Measurements from ENCODE around the gene GGA1. TPM values are rescaled to one million over a fixed set of nuclear protein-coding genes. Genes with fewer than 3 reads are reported as not detected.
A peak's percentile ranks its signal among the peaks of the same experiment; 100 is the strongest.

GGA1 gene
- total and polyA plus RNA-seq, 9 of the 15 experiments (the other 6 are each of a cell fraction or from before 2014, with no cell fraction given) = 1.5 to 69.5 (median 31.6) TPM

GRCh38 chr22:37608477-37609239 lies at the start of gene GGA1 (continued):
- TF ChIP-seq NR3C1 (CRISPR knock-in tag; IDR thresholded peaks at IDR 0.05) (no peak; the same call in 1 of the 2 replicates), ZNF121 (CRISPR knock-in tag; conservative IDR thresholded peaks at IDR 0.05) (no peak), KHSRP (IDR thresholded peaks at IDR 0.05) (no peak), CBX2 (IDR thresholded peaks at IDR 0.05; ENCODE audit: insufficient read depth, low read length, poor library complexity, severe bottlenecking) (no peak), ZFP30 (CRISPR knock-in tag; IDR thresholded peaks at IDR 0.05; ENCODE audit: borderline replicate concordance) (no peak), ZBTB11 (CRISPR knock-in tag; IDR thresholded peaks at IDR 0.05) (peak; percentile 42 to 95 (median 81); a peak in 5 of 6 replicates), NR2F6 (CRISPR knock-in tag; IDR thresholded peaks at IDR 0.05) (no peak), LCOR (CRISPR knock-in tag; IDR thresholded peaks at IDR 0.05) (peak; percentile 69), MCM7 (IDR thresholded peaks at IDR 0.05) (no peak), PURB (CRISPR knock-in tag; IDR thresholded peaks at IDR 0.05; ENCODE audit: low read depth) (no peak), SIX5 (IDR thresholded peaks at IDR 0.05; ENCODE audit: borderline replicate concordance in 1 of 2, insufficient read depth in 1 of 2, low read depth in 1 of 2, low read length in 2 of 2) (no peak), POLR2G (IDR thresholded peaks at IDR 0.05; ENCODE audit: low read depth, low read length) (peak; percentile 78), ZNF644 (tag; IDR thresholded peaks at IDR 0.05; ENCODE audit: low read depth) (no peak), ZNF253 (CRISPR knock-in tag; conservative IDR thresholded peaks at IDR 0.05) (no peak), MEF2D (tag; conservative IDR thresholded peaks at IDR 0.05; ENCODE audit: low read depth) (no peak), TAF15 (IDR thresholded peaks at IDR 0.05; ENCODE audit: low read depth, low read length) (no peak), ILK (tag; IDR thresholded peaks at IDR 0.05; ENCODE audit: borderline replicate concordance, low read depth) (no peak)
- TF ChIP-seq, protein P1, sequence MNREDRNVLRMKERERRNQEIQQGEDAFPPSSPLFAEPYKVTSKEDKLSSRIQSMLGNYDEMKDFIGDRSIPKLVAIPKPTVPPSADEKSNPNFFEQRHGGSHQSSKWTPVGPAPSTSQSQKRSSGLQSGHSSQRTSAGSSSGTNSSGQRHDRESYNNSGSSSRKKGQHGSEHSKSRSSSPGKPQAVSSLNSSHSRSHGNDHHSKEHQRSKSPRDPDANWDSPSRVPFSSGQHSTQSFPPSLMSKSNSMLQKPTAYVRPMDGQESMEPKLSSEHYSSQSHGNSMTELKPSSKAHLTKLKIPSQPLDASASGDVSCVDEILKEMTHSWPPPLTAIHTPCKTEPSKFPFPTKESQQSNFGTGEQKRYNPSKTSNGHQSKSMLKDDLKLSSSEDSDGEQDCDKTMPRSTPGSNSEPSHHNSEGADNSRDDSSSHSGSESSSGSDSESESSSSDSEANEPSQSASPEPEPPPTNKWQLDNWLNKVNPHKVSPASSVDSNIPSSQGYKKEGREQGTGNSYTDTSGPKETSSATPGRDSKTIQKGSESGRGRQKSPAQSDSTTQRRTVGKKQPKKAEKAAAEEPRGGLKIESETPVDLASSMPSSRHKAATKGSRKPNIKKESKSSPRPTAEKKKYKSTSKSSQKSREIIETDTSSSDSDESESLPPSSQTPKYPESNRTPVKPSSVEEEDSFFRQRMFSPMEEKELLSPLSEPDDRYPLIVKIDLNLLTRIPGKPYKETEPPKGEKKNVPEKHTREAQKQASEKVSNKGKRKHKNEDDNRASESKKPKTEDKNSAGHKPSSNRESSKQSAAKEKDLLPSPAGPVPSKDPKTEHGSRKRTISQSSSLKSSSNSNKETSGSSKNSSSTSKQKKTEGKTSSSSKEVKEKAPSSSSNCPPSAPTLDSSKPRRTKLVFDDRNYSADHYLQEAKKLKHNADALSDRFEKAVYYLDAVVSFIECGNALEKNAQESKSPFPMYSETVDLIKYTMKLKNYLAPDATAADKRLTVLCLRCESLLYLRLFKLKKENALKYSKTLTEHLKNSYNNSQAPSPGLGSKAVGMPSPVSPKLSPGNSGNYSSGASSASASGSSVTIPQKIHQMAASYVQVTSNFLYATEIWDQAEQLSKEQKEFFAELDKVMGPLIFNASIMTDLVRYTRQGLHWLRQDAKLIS (CRISPR knock-in tag; IDR thresholded peaks at IDR 0.05) = no peak

Measured in K562 (cell line).